ENCODE results near the gene LPCAT1.
"Not testable (repeated sequence)": the region's sequence is repeated elsewhere in the genome, so short reads cannot be mapped to it uniquely, and the experiment has no call there.

LPCAT1 gene

GRCh38 chr5:1466631-1467265 is 57.0 kb downstream of the LPCAT1 start:
- no peak for DNase-seq (ENCODE audit: low read depth)

DNA sequence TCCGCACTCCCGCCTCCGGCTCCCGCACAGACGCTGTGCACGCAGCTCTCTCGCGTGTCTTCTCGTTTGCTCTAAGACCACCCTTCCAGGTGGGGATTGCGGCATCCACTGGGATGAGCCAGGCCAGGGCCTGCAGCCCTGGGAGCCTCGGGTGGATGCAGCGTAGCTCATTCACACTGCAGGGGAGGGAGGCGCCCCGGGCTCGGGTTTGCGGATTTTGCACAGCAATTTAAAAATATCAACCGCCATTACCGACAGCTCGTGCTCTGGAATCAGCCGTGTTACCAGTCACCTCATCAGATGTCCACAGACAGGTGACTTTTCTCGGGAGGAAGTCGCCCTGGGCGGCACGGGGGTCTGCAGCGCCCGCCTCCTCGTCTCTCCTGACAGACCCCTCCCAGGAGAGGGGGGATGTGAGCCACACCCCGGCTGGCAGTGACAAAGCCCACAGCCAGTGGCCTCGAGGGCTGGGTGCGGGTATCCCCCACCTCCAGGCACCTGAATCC is 57.7 kb downstream of the LPCAT1 start:
- DNase-seq (ENCODE audit: low read depth) = no peak

- no peak for DNase-seq (ENCODE audit: low read depth)
Observed at GRCh38 chr5:1465117-1465516, 58.6 kb downstream of the LPCAT1 start.

DNA sequence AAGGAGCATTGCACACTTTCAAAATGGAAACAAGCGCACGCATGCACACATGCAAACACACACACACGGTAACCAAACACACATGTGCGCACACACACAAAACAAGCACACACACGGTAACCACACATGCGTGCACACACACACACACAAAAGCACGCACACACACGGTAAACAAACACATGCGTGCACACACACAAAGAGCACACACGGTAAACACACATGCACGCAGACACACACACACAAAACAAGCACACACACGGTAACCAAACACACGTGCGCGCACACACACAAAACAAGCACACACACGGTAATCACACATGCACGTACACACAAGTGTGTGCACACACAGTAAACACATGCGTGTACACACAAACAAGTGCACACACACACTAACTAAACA is 59.2 kb downstream of the LPCAT1 start:
- no peak for DNase-seq (ENCODE audit: low read depth)

DNA sequence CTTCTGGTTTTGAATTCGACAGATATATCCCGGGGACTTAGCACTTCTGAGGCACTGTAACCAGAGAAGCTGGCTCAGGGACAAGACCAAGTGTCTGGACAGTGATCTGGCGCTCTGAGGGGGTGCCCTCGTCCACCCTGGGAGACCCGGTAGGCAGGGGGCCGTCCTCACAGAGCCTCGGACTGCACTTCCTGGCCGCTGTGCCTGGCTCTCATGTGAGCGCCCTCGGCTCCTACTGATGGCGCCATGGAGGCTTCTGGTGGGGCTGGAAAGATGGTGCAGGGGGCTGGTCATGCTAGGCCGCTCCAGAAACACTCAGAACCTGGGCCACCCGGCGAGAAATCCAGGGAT is 59.7 kb downstream of the LPCAT1 start:
- DNase-seq (ENCODE audit: low read depth) = no peak

DNA sequence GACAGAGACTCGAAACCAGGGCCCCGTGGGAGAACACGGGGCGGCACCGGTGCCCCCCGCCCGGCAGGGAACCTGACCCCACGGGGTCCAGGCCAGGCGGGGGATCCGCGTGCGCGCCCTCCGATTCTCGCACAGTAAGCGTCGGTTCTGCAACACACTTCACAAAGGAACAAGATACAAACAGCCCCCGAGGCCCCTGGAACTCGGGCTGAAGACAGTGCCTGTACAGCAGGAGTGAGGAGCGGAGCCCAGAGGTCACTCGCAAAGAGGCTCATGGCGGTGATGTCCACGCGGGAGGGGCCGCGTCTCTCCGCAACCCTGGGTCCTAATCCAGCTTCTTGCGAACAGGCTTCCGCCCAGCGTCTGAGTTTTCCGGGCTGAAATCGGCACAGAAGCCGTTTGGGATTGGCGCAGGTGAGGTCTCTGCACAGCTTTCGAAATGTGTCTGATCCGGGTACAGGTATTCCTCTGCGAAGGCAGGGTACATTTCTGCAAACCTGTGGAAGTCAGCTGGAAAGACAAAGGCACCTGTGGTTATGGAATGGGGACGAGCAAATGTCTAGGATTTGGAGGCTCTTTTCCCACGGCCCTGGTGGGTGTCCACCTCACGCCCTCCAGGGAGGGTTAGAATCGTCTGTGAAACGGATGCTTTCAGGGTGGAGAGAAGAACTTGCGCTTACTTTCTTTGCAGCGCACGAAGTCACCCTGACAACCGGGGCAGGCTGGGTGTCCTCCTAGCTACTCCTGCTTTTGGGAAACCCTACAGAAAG is 60.2 kb downstream of the LPCAT1 start:
- no peak for DNase-seq (ENCODE audit: low read depth)

DNA sequence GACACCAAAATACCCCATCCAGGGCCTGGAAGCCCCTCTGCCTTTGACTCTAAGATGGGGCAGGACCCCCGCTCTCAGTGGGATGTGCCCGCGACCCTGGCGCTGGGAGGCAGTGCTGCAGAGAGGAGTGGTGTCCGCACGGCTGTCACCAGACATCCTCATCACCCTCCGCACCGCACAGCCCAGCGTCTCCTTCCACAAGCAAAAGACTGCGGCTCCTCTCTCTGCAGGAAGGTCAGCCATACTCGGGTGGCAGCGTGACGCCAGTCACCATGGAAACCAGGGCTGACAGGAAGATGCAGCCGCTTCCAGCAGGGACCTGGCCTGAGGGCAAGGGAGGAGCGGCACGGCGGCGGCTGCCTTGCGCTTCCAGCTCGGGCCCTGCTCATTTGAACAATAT is 61.4 kb downstream of the LPCAT1 start:
- DNase-seq (ENCODE audit: low read depth) = no peak

DNA sequence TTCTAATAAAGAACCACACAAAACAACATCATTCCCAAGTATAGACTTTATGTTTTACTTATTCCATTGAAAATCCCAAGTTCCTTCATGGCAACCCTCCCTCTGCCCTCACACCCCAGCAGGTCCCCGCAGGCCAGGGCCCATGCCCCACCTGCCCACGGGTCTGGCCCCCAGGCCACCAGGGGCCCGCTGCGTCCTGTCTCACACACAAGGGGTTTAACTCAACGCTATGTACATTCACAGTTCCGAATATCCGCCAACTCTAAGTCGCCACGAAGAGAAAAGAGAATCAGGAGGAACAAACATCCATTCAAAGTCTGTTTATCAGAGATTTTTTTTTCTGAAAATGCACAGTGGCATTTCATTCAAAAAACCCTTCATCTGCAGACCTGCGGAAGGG is 62.4 kb downstream of the LPCAT1 start:
- DNase-seq (ENCODE audit: low read depth) = no peak

DNA sequence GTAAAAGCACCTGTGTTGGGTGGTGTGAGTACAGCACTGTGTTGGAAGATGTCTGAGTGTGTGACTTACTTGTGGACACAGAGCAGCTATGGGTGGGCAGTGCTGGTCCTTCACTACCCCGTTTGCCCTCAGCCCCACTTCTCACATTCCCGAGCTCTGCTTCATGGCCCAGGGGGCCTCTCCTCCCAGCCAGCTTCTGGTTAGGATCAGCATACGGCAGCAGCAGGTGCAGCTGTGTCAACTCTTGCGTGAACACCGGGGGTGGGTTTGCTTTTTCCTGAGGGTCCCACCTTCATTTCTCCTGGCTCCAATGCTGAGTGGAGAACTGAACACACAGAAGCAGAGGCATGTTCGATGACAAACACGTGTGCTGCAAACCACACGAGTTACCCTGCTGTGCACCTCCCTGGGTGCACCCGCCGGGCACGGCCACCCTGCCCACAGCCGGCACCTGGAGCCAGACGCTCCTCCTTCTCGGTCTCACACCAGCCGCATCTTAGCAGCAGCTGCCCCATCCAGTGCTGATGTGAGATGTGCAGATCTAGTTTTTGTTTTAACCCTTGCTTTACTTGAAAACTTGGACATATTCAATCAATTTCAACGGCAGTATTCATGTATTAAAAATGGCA is 63.6 kb downstream of the LPCAT1 start:
- no peak for DNase-seq (ENCODE audit: low read depth)

GRCh38 chr5:1459435-1459834 is 64.3 kb downstream of the LPCAT1 start:
- not testable (repeated sequence) for DNase-seq (ENCODE audit: low read depth)

GRCh38 chr5:1456110-1456881 is 67.5 kb downstream of the LPCAT1 start:
- DNase-seq (ENCODE audit: low read depth) = not testable (repeated sequence)

- DNase-seq (ENCODE audit: low read depth) = no peak
Observed at GRCh38 chr5:1453613-1454012, 70.1 kb downstream of the LPCAT1 start.

DNA sequence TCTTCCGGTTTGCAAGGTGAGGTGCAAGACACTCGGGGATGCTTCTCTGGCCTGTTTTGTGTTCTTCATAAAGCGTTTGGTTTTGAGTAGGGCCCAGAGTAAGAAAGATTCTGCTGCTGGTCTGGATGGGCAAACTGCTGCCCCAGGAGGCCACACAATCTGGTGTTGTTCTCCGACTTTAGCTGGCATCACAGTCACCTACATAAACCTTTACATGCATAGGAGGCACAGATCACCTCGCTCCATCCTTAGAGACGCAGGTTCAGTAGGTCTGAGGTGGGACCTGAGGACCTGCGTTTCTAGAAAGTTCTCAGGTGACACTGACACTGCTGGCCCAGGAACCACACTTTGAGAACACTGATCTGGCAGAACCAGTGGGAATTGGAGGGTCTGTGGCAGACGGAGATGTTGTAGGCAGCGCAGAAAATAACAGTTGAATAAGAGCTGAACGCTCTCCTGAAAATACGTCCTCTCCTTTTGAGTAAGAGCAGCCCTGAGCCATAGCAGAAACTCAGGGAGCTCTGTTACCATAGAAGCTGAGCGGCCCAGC is 74.6 kb downstream of the LPCAT1 start:
- DNase-seq (ENCODE audit: low read depth) = no peak

DNA sequence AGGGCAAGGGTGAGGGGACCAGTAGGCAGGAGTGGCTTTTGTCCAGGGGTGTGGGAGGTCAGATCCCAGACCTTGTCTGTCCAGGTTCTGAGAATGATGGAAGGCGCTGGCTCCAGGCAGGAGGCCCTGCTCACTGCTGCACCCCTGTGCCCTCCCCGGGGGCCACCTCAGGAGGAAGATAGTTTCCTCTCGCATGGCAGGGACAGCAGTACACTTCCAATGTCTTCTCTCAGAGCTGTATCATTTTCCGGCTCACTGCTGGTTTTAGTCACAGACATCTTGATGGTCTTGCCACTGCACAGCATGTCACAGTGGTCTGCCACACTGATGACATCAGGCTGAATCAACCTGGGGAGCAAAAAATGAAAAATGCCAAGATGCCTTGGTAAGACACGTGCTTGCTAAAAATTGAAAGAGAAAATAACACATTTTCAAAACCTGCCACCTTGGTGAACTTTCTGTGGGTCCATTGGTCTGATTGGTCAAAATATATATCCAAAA is 75.2 kb downstream of the LPCAT1 start:
- no peak for DNase-seq (ENCODE audit: low read depth)

- DNase-seq (ENCODE audit: low read depth) = no peak
Observed at GRCh38 chr5:1447671-1448361, 75.9 kb downstream of the LPCAT1 start.

DNA sequence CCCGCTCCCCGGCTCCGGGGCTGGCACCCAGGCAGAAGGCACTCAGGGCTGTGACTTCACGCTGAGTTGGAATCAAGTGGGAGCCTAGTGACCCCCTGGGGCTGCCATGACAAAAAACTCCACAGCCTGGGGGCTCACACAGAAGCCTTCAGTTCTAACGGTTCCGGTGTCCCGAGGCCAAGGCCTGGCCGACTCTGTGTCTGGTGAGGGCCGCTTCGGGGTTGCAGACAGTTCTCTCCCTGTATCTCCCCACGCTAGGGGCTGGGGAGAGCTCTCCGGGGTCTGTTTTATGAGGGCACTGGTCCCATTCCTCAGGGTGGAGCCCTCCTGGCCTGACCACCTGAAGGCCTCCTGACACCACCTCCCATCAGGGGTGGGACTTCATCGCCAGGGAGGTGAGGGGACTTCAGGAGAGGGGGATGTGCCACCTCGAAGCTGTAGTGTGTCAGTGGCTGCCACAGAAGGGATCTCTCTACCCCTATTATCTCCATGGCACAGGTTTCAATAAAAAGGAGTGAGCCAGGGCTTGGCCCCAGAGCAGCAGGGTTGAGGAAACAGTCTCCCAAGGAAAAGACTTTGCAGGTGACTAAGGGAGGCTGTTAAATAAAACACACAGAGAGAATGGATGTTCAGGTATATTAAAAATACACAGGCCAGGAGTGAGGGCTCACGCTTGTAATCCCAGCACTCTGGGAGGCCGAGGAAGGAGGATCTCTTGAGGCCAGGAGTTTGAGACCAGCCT is 77.0 kb downstream of the LPCAT1 start:
- DNase-seq (ENCODE audit: low read depth) = no peak

DNA sequence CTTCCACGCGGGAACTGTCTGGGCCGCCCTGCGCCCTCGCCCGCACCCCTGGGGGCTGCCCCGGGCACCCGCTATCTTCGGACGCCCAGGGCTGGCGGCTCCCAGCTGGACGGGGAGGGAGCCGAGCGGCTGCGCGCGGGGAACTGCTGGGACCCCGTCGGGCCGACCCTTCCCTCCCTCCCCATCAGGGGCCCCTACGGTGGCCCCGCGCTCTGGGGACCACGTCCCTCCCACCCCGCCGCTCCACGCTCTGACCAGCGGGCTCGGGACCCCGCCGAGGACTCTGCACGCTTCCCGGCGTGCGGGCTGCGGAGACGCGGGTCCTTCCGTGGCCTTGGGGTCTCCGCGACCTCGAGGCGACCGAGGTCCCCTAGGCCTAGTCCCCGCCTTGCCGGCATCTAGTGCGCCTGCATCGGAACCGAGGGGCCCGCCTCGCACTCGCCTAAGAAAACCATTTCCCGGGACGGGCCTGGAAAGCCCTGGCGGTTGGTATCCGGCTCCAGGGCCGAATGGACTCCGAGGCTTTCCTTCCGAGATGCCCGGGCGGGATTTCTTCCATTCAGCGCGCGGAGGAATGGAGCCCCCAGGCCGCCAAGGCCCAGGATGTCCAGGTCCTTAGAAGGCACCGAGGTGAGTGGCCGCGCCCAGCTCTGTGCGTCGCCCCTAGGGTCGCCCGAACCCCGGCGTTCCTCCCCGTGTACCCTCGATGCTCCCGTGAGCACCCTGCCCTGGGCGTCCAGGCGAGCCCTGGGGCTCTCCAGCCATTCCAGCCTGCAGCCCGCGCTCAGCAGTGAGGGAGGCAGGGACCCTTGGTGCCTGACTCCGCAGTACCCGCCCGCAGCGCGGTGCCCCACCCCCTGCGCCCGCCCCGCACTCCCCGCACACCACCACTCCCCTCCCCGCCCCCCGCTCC is 77.8 kb downstream of the LPCAT1 start:
- no peak for DNase-seq (ENCODE audit: low read depth)

- DNase-seq (ENCODE audit: low read depth) = no peak
Observed at GRCh38 chr5:1445313-1445688, 78.5 kb downstream of the LPCAT1 start, which contains the start of gene SLC6A3. Gene SLC6A3, minus strand, starts transcription at chr5:1445440. Its CDS starts 2,243 bp downstream, at chr5:1443197.

Measured in stimulated activated CD8-positive, alpha-beta memory T cell treated with anti-CD3 and anti-CD28 coated beads, Interleukin-7, amount 100 ng/mL, for 24 hours (primary cell).